C1 segment of cervical spinal cord (tissue), 14 donors: ENCODE results near the gene CNFN.

ENCODE experiments used
- DNase-seq, 14 donors: peaks; one replicate each; lab custom pipeline; 2025; lab: John Stamatoyannopoulos, UW

CNFN gene

GRCh38 chr19:42375415-42376176, 14.5 kb downstream of the CNFN start:
- no peak for DNase-seq

GRCh38 chr19:42374826-42375376, 15.2 kb downstream of the CNFN start:
- DNase-seq = no peak

DNA sequence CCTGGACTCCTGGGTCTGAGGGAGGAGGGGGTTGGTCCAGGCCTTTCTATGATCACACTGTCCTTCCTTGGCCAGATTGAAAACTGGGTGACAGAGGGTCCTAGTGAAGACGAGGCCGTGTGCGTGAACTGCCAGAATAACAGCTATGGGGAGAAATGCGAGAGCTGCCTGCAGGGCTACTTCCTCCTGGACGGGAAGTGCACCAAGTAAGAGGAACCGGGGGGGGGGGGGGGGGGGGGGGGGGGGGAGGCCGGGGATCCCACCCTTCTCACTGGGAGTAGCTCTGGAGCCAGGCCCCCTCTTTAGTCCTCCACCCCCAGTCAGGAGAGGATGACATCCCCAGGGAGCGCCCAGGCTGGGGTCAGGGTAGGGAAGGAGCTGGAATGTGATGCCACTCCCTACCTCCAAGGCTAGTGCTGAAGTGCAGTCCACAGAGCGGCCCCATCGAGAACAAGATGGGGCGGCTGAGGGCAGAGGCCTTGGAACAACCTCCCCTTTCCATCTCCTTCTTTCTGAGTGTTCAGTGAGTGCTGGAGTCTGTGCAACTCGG, 19.4 kb downstream of the CNFN start:
- DNase-seq = no peak

GRCh38 chr19:42370068-42370520, 20.0 kb downstream of the CNFN start:
- DNase-seq = no peak

- no peak for DNase-seq
Observed at GRCh38 chr19:42369433-42370067, 20.5 kb downstream of the CNFN start.

DNA sequence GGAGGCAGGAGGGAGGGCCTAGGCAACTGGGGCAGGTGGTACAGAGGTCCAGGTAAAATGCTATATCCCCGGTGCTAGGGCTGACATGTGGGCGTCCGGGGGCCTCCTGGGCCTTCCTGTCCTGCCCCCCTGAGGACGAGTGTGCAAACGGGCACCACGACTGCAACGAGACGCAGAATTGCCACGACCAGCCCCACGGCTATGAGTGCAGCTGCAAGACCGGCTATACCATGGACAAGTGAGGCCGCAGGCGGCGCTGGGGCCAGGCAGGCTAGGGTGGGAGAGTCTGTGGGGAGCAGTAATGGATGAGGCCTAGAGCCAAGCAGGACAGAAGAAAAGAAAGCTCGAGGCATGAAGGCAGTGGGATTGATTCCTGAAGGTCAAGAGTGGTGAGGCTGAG, 21.3 kb downstream of the CNFN start:
- no peak for DNase-seq

- no peak for DNase-seq
Observed at GRCh38 chr19:42368360-42368759, 21.7 kb downstream of the CNFN start.

DNA sequence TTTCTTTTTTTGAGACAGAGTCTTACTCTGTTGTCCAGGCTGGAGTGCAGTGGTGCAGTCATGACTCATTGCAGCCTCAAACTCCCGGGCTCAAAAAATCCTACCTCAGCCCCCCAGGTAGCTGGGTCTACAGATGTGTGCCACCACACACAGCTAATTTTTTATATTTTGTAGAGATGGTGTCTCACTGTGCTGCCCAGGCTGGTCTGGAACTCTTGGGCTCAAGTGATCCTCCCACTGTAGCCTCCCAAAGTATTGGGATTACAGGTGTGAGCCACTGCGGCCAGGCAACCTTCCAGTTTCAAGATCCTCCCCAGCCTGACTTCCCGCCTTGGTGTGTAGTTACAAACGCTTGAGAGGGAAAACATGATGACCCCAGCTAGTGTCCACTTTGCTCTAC, 22.2 kb downstream of the CNFN start:
- no peak for DNase-seq

- DNase-seq = peak in 1 of 14 donors; percentile 84
Observed at GRCh38 chr19:42366673-42367072, 23.4 kb downstream of the CNFN start.

DNA sequence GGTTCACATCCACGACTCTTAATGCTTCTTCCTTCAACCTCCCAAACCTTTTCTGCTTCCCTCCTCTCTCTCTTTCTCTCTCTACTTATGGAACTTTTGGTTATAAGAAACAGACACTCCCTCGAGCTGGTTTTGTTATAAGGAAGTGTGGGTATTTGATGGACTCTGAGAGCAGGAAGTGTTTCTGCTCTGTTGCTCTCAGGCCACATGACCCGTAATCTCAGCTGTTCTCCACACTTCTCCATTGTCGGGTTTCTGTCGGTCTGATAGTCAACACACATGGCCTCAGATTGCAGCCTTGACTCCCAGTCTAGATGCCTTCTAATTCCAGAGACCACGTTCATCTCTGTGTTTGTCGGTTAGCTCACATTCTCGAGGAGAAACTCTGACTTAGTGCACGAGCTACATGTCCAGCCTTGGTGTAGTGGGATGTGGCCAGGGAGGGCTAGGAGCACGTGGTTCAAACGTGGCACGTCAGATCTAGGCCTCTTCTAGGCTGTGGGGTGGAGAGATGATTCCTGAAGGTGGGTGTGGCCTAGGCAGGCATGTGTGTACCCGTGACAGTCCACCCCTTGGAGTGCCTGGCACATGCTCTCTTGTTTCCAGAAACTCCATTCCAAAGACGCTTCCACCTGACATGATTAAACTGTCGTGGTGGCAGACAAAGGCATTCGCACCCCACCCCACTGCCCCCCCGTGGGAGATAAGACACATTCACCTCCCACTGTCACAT, 26.3 kb downstream of the CNFN start:
- DNase-seq = peak in 4 of 14 donors; percentile 10 to 20 (median 12)

DNA sequence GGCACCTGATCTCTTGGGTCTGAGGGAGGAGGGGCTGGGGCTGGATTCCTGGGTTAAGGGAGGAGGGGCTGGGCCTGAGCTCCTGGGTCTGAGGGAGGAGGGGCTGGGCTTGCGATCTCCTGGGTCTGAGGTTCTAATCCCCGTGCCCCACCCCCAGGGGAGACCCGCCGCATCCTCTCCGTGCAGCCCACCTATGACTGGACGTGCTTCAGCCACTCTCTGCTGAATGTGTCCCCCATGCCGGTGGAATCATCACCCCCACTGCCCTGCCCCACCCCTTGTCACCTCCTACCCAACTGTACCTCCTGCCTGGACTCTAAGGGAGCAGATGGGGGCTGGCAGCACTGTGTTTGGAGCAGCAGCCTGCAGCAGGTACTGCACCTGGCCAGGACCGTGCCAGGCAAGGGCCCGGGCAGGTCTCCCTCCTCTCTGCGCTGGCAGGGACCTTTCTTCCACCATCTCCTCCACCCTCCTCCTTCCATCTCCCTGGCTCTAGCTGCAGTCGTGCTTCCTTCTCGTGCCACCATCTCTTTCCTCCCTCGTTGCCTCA, 27.1 kb downstream of the CNFN start:
- DNase-seq = no peak

GRCh38 chr19:42362342-42362741, 27.8 kb downstream of the CNFN start:
- DNase-seq = no peak

DNA sequence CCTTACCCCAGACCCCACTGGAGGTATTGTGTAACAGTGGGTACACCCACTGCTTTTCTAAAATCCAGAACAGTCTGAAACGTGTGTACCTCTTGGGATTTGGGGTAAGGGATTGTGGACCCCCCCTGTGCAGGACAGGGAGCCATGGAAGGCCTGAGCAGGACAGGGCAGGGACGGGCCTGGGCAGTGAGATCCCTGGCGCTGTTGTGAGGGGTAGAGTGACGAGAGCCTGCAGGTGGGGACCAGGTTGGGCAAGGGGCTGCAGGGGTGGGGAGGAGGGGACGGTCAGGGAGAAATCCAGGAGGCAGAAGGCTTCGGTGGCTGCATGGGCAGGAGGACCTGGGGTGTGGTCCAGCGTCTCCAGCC, 28.6 kb downstream of the CNFN start:
- no peak for DNase-seq

- no peak for DNase-seq
Observed at GRCh38 chr19:42360787-42361544, 29.1 kb downstream of the CNFN start.

- no peak for DNase-seq
Observed at GRCh38 chr19:42357290-42357689, 32.8 kb downstream of the CNFN start.

- no peak for DNase-seq
Observed at GRCh38 chr19:42356686-42357085, 33.4 kb downstream of the CNFN start.

DNA sequence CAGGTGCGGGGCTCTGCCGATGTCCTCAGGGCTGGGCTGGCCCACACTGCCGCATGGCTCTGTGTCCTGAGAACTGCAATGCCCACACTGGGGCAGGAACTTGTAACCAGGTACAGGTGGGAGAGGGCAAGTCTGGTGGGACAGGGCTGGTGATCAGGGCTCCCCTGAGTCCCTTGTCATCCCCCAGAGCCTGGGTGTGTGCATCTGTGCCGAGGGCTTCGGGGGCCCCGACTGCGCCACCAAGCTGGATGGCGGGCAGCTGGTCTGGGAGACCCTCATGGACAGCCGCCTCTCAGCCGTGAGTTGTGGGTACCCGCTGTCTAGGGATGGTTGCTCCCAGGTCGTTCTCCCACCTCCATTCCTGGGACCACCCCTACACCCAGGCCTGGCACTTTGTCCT, 34.2 kb downstream of the CNFN start:
- DNase-seq = no peak

DNA sequence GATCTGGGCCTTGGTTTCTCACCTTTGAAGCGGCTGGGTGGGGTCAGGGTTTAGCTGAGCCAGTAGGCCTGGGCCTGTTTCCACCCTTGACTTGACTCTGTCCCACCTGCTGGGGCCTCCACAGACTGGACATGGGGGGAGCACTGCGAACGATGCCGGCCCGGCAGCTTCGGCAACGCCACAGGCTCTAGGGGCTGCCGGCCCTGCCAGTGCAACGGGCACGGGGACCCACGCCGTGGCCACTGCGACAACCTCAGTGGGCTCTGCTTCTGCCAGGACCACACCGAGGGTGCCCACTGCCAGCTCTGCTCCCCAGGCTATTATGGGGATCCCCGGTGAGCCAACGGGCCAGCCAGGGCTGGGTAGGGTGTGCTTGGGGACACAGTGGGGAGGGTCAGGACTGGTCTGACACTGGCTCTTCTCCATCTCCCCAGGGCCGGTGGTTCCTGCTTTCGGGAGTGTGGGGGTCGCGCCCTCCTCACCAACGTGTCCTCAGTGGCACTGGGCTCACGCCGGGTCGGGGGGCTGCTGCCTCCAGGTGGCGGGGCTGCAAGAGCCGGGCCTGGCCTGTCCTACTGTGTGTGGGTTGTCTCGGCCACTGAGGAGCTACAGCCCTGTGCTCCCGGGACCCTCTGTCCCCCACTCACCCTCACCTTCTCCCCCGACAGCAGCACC, 36.6 kb downstream of the CNFN start:
- no peak for DNase-seq

DNA sequence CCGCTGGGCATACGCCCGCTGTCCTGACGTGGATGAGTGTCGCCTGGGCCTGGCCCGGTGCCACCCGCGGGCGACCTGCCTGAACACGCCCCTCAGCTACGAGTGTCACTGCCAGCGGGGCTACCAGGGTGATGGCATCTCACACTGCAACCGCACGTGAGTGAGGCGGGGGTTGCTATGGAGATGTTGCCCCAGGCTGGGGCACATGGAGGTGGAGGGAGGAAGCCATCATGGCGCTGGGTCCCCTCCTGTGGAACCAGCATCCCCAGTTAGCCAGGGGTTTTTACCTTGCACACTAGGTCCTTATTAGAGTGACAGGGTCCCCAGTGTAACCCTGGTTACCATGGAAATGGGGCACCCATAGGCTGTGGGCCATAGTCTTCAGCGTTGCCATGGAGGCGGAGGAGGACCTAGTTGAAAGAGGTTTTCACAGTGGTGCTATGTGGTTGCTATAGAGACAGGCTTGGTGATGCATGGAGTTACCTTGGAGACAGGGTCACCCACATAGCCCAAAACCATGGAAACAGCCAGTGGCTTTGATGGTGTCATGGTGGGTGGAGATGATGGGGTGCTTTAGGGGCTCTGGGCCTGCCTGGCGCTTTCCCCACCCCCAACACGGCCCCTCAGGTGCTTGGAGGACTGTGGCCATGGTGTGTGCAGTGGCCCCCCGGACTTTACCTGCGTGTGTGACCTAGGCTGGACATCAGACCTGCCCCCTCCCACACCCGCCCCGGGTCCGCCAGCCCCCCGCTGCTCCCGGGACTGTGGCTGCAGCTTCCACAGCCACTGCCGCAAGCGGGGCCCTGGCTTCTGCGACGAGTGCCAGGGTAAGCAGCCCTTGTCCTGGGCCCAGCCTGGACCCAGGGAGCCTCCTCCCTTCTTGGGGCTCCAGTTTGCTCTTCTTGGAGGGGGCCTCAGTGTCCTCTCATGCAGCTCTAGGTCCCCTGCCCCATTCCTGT, 37.5 kb downstream of the CNFN start:
- DNase-seq = peak in 9 of 14 donors; percentile 11 to 68 (median 30)
